KOPT-K1 (cell line): Measurements from ENCODE around the gene PFKM.
A peak's percentile ranks its signal among the peaks of the same experiment; 100 is the strongest.
"Not testable (repeated sequence)": the region's sequence is repeated elsewhere in the genome, so short reads cannot be mapped to it uniquely, and the experiment has no call there.

Source experiments
- H3K27ac ChIP-seq: fragments of 200-600 bp; sonication (generic); 2 replicates; pipeline ENCODE4 v1.5.1; 2016; ENCODE audit warnings: antibody characterized with exemption, mild to moderate bottlenecking, low read depth, low read length; ENCODE audit not compliant: poor library complexity, severe bottlenecking
- H3K36me3 ChIP-seq: fragments of 200-600 bp; sonication (generic); 2 replicates; pipeline ENCODE4 v1.5.1; 2017; ENCODE audit warnings: antibody characterized with exemption, mild to moderate bottlenecking, low read length, moderate library complexity; ENCODE audit not compliant: insufficient read depth
- H3K9me3 ChIP-seq: fragments of 200-600 bp; sonication (generic); 2 replicates; pipeline ENCODE4 v1.5.1; 2017; ENCODE audit warnings: antibody characterized with exemption, low read length, mild to moderate bottlenecking; ENCODE audit not compliant: insufficient read depth, poor library complexity, severe bottlenecking

The PFKM gene

GRCh38 chr12:48126953-48127630, 7.9 kb downstream of the PFKM start:
- Histone ChIP-seq H3K9me3 (no peaks in the 10 kb centered on the region), H3K36me3 (peaks cover 85% of the 10 kb centered on the region), H3K27ac (no peak overlapping the region)

GRCh38 chr12:48128800-48129199, 9.6 kb downstream of the PFKM start:
- Histone ChIP-seq H3K9me3 (no peaks in the 10 kb centered on the region), H3K36me3 (peaks cover 87% of the 10 kb centered on the region), H3K27ac (no peak overlapping the region)

- peaks cover 89% of the 10 kb centered on the region for H3K36me3 ChIP-seq
These were observed 10.2 kb downstream of the PFKM start for GRCh38 chr12:48129376-48129775.

DNA sequence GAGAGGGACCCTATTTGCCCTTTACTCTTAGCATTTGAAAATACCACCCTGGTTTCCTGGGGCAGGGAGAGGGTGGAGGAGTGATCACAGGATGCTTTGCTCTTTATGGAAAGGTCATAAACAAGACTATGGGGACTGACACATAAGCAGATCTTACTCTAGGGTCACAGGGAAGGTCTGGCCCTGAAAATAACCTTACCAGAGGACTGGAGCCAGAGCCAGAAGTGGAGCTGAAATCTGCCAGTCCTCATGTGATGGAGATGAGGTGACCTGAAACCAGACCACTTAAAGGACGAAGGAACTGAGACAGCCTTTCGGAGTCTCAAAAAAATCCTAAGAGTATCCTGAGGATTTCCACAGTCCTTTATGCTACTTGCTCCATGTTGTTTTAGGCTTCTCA, 12.4 kb downstream of the PFKM start:
- no peak overlapping the region for H3K27ac ChIP-seq
- H3K9me3 ChIP-seq = no peaks in the 10 kb centered on the region
- peaks cover 88% of the 10 kb centered on the region for H3K36me3 ChIP-seq

More at GRCh38 chr12:48129376-48129775, 10.2 kb downstream of the PFKM start:
- no peaks in the 10 kb centered on the region for H3K9me3 ChIP-seq
- no peak overlapping the region for H3K27ac ChIP-seq

DNA sequence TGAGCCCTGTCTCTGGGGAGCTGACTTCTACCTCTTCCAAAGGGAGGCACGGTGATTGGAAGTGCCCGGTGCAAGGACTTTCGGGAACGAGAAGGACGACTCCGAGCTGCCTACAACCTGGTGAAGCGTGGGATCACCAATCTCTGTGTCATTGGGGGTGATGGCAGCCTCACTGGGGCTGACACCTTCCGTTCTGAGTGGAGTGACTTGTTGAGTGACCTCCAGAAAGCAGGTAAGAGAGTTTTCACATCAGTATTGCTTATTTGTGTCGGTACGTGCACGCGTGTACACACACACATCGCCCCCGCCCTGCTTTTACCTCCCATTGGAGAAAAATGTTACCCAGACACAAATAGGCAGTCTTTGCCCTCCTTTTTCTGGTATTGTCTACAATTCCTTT, 13.7 kb downstream of the PFKM start:
- Histone ChIP-seq H3K27ac (no peak overlapping the region), H3K9me3 (no peaks in the 10 kb centered on the region), H3K36me3 (peaks cover 89% of the 10 kb centered on the region)

DNA sequence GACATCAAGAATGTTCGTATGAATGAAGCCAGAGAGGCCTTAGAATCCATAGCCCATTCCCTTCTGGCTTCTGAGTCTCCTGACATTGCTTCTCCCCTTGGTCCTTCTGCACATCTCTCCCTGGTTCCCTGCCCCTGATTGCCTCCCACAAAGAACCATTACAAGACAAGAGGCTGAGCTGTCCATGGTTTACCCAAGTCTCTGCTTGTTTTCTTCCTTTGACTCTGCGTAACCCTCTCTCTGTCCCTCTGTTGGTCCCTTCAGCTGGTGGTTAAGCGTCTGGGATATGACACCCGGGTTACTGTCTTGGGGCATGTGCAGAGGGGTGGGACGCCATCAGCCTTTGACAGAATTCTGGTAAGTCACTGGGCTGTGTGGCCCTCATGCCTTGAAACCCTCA, 15.9 kb downstream of the PFKM start:
- H3K27ac ChIP-seq = no peak overlapping the region
- H3K36me3 ChIP-seq = peaks cover 88% of the 10 kb centered on the region
- no peaks in the 10 kb centered on the region for H3K9me3 ChIP-seq

DNA sequence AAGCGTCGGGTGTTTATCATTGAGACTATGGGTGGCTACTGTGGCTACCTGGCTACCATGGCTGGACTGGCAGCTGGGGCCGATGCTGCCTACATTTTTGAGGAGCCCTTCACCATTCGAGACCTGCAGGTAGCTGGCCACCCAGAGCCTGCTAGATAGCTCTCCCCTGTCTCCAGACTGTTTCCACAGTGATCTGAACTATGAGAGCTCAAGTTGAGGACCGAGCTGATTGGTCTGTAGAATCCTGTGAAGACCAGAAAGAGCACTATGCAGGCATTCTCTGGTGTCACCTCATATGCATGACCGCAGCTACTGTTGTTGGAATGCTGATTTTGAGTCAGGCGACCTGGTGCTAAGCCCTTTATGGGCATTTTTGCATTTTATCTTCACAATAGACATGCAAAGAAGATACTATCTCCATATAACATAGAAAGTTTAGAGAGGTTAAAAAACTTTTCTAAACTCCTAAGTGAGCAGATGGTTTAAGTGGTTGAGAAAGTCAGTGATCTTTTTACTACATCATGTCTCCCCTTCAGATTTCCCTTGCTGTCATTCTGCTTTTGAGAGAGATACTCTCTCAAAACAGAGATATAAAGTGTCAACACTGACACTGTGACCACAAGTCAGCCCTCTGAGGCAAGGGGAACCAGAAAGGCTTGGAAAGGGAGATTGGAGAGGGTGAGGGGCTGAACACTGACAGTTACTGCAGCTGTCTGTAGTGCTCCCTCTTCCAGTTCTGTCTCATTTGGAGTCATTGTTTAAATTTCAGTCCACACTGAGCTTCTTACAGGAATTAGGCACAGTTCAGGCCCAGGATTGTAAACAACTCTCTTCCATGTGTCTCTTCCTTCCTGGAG, 23.9 kb downstream of the PFKM start:
- H3K27ac ChIP-seq = no peak overlapping the region
- no peaks in the 10 kb centered on the region for H3K9me3 ChIP-seq
- peaks cover 98% of the 10 kb centered on the region for H3K36me3 ChIP-seq

GRCh38 chr12:48143898-48144297, 24.7 kb downstream of the PFKM start:
- Histone ChIP-seq H3K27ac (no peak overlapping the region), H3K36me3 (peaks cover 99% of the 10 kb centered on the region), H3K9me3 (no peaks in the 10 kb centered on the region)

DNA sequence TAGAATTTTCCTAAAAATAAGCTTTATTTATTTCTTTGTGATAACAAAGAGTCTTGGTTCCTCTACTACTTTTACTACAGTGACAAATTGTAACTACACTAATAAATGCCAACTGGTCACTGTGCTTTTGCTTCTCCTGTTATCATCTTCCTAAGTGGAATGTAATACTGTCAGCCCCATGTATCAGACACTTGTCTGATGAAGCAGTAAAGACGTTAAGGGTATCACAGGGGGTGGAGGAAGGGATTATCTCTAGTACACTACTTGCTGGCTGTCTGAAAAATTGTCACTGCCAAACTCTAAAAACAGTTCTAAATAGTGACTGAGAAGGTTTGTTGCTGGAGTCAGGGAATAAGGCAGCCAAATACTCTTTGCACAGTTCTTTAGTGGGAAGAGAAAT, 26.8 kb downstream of the PFKM start:
- no peaks in the 10 kb centered on the region for H3K9me3 ChIP-seq

GRCh38 chr12:48151103-48151771, 32.1 kb downstream of the PFKM start:
- peaks cover 77% of the 10 kb centered on the region for H3K36me3 ChIP-seq
- no peak overlapping the region for H3K27ac ChIP-seq
- H3K9me3 ChIP-seq = no peaks in the 10 kb centered on the region

More for the DNA sequence above, 26.8 kb downstream of the PFKM start:
- H3K27ac ChIP-seq = no peak overlapping the region
- H3K36me3 ChIP-seq = peaks cover 99% of the 10 kb centered on the region

GRCh38 chr12:48155786-48156185, 36.6 kb downstream of the PFKM start:
- not testable (repeated sequence) for H3K27ac ChIP-seq, H3K9me3 ChIP-seq
- H3K36me3 ChIP-seq = peaks cover 33% of the 10 kb centered on the region

GRCh38 chr12:48156652-48157017, 37.5 kb downstream of the PFKM start:
- H3K9me3 ChIP-seq = no peaks in the 10 kb centered on the region
- peak overlapping the region; percentile 74 for H3K27ac ChIP-seq
- peaks cover 24% of the 10 kb centered on the region for H3K36me3 ChIP-seq

- peak within 1 kb of the TSS; percentile 74 for H3K27ac ChIP-seq
- H3K36me3 ChIP-seq = peaks cover 18% of the 10 kb centered on the region
- H3K9me3 ChIP-seq = no peaks in the 10 kb centered on the region
These were observed 38.1 kb downstream of the PFKM start, which contains the start of gene ASB8 for GRCh38 chr12:48157018-48157888. ASB8 (minus strand) TSS chr12:48157515; CDS start chr12:48153496, 4,019 bp downstream.

DNA sequence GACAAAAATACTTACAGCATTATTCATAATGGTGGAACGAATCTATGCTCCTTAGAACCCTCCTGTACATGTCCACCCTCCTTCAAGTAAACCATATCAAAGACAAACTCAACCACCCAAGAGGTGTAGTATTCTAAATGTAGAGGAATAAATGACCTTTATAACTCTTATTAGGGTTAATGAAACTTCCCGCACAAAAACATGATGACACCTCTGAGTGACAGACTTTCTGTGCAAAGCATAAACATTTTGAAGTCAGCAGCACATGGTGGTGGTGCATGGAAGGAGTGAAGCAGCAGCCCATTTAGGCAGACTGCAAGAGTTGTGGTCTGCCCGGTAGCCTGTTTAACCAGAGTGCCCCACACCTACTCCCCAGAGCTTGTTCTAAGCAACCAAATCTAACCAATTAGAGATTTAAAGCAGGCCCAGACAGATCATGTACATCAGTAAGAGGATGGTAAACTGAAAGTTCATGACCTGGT, 38.8 kb downstream of the PFKM start:
- H3K9me3 ChIP-seq = no peaks in the 10 kb centered on the region
- peaks cover 11% of the 10 kb centered on the region for H3K36me3 ChIP-seq
- H3K27ac ChIP-seq = peak overlapping the region; percentile 74
